ENCODE data around the gene ENTPD7.
A peak's percentile ranks its signal among the peaks of the same experiment; 100 is the strongest.

ENTPD7 gene

GRCh38 chr10:99659031-99659867, at the start of gene ENTPD7:
Gene ENTPD7, plus strand, starts transcription at chr10:99659509. Its CDS starts 448 bp downstream, at chr10:99659957.
- TF ChIP-seq REST (IDR thresholded peaks at IDR 0.05; ENCODE audit: low read depth) (no peak), NFIC (IDR thresholded peaks at IDR 0.05) (no peak), CREB1 (IDR thresholded peaks at IDR 0.05; ENCODE audit: low read depth) (peak; percentile 63), TCF12 (IDR thresholded peaks at IDR 0.05; ENCODE audit: low read depth) (no peak; the same call in 1 of the 2 replicates), TAF1 (IDR thresholded peaks at IDR 0.05; ENCODE audit: low read depth) (peak; percentile 86), USF1 (IDR thresholded peaks at IDR 0.05) (peak; percentile 43; the same call in 1 of the 2 replicates), MAX (IDR thresholded peaks at IDR 0.05) (peak; percentile 54), TEAD4 (IDR thresholded peaks at IDR 0.05) (no peak), YY1 (IDR thresholded peaks at IDR 0.05; ENCODE audit: low read depth) (0 out of 2 replicates have a peak, but pooled peaks have one; percentile 3), RAD21 (IDR thresholded peaks at IDR 0.05; ENCODE audit: low read depth) (no peak), ZBTB7A (IDR thresholded peaks at IDR 0.05; ENCODE audit: low read depth) (peak; percentile 81; the same call in 1 of the 2 replicates), EGR1 (IDR thresholded peaks at IDR 0.05) (peak; percentile 15; the same call in 1 of the 2 replicates)

- TF ChIP-seq TCF12 (IDR thresholded peaks at IDR 0.05; ENCODE audit: low read depth) (no peak), NFIC (IDR thresholded peaks at IDR 0.05) (no peak), MAX (IDR thresholded peaks at IDR 0.05) (no peak), CREB1 (IDR thresholded peaks at IDR 0.05; ENCODE audit: low read depth) (no peak), EP300 (IDR thresholded peaks at IDR 0.05; ENCODE audit: borderline replicate concordance) (no peak), ZBTB7A (IDR thresholded peaks at IDR 0.05; ENCODE audit: low read depth) (no peak), RAD21 (IDR thresholded peaks at IDR 0.05; ENCODE audit: low read depth) (no peak), EGR1 (IDR thresholded peaks at IDR 0.05) (no peak), TAF1 (IDR thresholded peaks at IDR 0.05; ENCODE audit: low read depth) (no peak)
Measured at GRCh38 chr10:99610221-99610620, 49.1 kb upstream of the ENTPD7 start.

GRCh38 chr10:99611326-99611725, 48.0 kb upstream of the ENTPD7 start:
- TF ChIP-seq TCF12 (IDR thresholded peaks at IDR 0.05; ENCODE audit: low read depth), result no peak
- TF ChIP-seq EGR1 (IDR thresholded peaks at IDR 0.05), result no peak
- TF ChIP-seq CEBPB (IDR thresholded peaks at IDR 0.05), result no peak
- no peak for TF ChIP-seq YY1 (IDR thresholded peaks at IDR 0.05; ENCODE audit: low read depth)

- TF ChIP-seq YY1 (IDR thresholded peaks at IDR 0.05; ENCODE audit: low read depth) (no peak), TAF1 (IDR thresholded peaks at IDR 0.05; ENCODE audit: low read depth) (no peak), ZBTB7A (IDR thresholded peaks at IDR 0.05; ENCODE audit: low read depth) (no peak), FOXM1 (IDR thresholded peaks at IDR 0.05; ENCODE audit: borderline replicate concordance, low read depth) (no peak), TEAD4 (IDR thresholded peaks at IDR 0.05) (no peak), MAX (IDR thresholded peaks at IDR 0.05) (peak; percentile 49; the same call in 1 of the 2 replicates), EP300 (IDR thresholded peaks at IDR 0.05; ENCODE audit: borderline replicate concordance) (no peak), EGR1 (IDR thresholded peaks at IDR 0.05) (no peak), CREB1 (IDR thresholded peaks at IDR 0.05; ENCODE audit: low read depth) (no peak), TCF12 (IDR thresholded peaks at IDR 0.05; ENCODE audit: low read depth) (no peak), RAD21 (IDR thresholded peaks at IDR 0.05; ENCODE audit: low read depth) (peak; percentile 86), REST (IDR thresholded peaks at IDR 0.05; ENCODE audit: low read depth) (no peak)
Measured at GRCh38 chr10:99612167-99612831, 47.0 kb upstream of the ENTPD7 start.

GRCh38 chr10:99615426-99615825, 43.9 kb upstream of the ENTPD7 start:
- no peak for TF ChIP-seq YY1 (IDR thresholded peaks at IDR 0.05; ENCODE audit: low read depth)
- no peak for TF ChIP-seq RAD21 (IDR thresholded peaks at IDR 0.05; ENCODE audit: low read depth)
- no peak for TF ChIP-seq FOXM1 (IDR thresholded peaks at IDR 0.05; ENCODE audit: borderline replicate concordance, low read depth)
- no peak for TF ChIP-seq NFIC (IDR thresholded peaks at IDR 0.05)
- no peak for TF ChIP-seq TEAD4 (IDR thresholded peaks at IDR 0.05)
- no peak for TF ChIP-seq CREB1 (IDR thresholded peaks at IDR 0.05; ENCODE audit: low read depth)
- TF ChIP-seq TAF1 (IDR thresholded peaks at IDR 0.05; ENCODE audit: low read depth), result no peak
- TF ChIP-seq CEBPB (IDR thresholded peaks at IDR 0.05), result no peak
- TF ChIP-seq USF1 (IDR thresholded peaks at IDR 0.05), result no peak
- no peak for TF ChIP-seq ZBTB7A (IDR thresholded peaks at IDR 0.05; ENCODE audit: low read depth)

Data from Ishikawa (cell line).